NB4 (cell line): ENCODE measurements around the gene ATP6AP2.

Source experiments
- CTCF ChIP-seq: IDR thresholded peaks from one replicate; pipeline ENCODE4 v1.5.1; 2012; ENCODE audit warnings: low read depth, low read length
- MAX ChIP-seq: IDR thresholded peaks from 2 replicates; pipeline ENCODE4 v1.6.1; 2011; ENCODE audit warnings: low read depth, low read length
- MYC ChIP-seq: IDR thresholded peaks from 2 replicates; pipeline ENCODE4 v1.6.1; 2011; ENCODE audit warnings: low read depth, low read length
- POLR2A ChIP-seq: IDR thresholded peaks from 2 replicates; pipeline ENCODE4 v1.6.1; 2011; ENCODE audit warnings: mild to moderate bottlenecking; ENCODE audit not compliant: insufficient read length; ENCODE audit errors: extremely low read depth

GRCh38 chrX:40607381-40607780 is 26.6 kb downstream of the ATP6AP2 start:
- no peak for TF ChIP-seq CTCF
- TF ChIP-seq POLR2A: no peak
- TF ChIP-seq MYC: no peak
- no peak for TF ChIP-seq MAX
